Measurements from ENCODE around the gene MYADM. TPM values are rescaled to one million over a fixed set of nuclear protein-coding genes. Genes with fewer than 3 reads are reported as not detected.
A peak's percentile ranks its signal among the peaks of the same experiment; 100 is the strongest.
"Not testable (repeated sequence)": the region's sequence is repeated elsewhere in the genome, so short reads cannot be mapped to it uniquely, and the experiment has no call there.

MYADM gene, protein sequence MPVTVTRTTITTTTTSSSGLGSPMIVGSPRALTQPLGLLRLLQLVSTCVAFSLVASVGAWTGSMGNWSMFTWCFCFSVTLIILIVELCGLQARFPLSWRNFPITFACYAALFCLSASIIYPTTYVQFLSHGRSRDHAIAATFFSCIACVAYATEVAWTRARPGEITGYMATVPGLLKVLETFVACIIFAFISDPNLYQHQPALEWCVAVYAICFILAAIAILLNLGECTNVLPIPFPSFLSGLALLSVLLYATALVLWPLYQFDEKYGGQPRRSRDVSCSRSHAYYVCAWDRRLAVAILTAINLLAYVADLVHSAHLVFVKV
- 38.6 and 49.5 TPM in 2 replicates for total RNA-seq (2014; rRNA removed; shearing (Covaris generic))
- polyA plus RNA-seq (2014; cell fraction: nucleus; rRNA removed): 15.6 and 17.7 TPM in 2 replicates

DNA sequence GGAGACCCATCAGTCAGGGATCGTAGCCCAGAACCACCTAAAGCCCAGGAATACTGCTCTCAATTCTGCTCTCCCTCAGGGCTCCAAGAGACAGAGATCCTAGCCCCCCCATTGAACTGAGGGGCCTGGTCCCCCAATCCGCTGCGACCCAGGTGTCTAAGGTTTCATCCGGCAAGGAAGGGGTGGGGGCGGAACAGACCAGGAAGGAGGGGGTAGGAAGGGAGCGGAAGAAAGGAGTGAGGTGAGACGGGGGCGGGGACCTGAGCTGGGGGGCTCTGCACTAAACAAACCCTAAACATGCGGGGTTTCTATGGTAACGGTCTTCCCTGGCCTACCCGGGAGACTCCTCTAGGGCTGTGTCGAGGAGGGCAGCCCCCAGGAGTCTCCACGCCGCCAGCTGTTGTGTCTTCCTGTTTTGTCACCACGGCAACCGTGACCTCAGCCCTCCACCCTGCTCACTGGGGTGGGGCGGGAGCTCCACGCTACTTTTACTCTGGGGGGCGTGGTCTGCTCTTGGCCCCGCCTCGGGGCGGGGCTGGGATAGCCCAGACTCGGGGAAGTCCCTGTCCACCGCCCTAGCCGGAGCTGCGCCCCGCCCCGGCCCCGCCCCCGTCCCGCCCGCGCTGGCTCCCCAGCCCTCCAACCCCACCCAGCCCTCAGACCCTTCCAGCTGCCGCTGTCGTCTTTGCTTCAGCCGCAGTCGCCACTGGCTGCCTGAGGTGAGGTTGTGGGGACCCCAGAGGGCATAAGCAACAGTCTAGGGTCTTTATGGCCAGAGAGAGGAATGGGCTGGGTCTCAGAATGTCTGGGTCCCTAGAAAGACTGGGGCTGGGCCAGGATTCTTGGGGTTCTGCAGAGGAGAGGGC lies at the start of gene MYADM:
MYADM (plus strand) TSS at position 659 of the 866 bp plus-strand sequence. CDS start 5,647 bp downstream, outside the sequence.
- DNase-seq (ENCODE audit: extremely low read depth, low read depth): peak; percentile 94

DNA sequence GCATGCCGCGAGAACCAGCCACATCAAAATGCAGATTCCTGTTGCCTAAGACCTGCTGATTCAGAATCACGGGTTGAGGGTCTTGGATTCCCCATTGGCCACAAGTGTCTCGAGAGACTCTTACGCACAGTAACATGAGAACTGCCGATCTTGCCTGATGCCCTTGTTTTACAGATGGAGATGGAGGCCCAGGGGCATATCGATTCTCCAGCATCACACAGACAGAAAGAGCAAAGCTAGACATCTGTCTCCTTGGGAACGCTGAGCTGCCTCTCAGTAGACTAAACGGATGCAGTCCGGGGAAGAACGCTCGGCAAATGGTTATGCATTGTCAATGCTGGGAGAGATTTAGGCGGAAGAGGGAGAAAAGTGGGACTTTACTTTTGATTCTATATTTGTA lies 48.9 kb upstream of the MYADM start:
- DNase-seq (ENCODE audit: extremely low read depth, low read depth): no peak

DNA sequence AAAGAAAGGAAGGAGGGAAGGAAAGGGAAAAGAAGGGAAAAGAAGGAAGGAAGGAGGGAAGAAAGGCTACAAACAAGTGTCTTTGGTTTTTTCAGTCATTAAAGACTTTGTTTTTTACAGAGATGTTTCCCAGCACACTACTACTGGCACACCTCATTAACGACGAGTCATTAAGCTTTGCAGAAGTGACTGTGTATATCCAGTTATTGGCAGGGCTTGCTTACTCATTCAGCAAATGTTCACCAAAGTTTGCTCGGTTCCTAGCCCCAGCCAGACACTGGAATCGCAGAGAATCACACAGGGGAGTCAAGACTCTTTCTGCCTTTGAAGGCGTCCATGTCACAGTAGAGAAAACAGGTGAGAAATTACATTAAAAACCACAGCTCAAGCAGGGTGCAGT lies 47.8 kb upstream of the MYADM start:
- no peak for DNase-seq (ENCODE audit: extremely low read depth, low read depth)

DNA sequence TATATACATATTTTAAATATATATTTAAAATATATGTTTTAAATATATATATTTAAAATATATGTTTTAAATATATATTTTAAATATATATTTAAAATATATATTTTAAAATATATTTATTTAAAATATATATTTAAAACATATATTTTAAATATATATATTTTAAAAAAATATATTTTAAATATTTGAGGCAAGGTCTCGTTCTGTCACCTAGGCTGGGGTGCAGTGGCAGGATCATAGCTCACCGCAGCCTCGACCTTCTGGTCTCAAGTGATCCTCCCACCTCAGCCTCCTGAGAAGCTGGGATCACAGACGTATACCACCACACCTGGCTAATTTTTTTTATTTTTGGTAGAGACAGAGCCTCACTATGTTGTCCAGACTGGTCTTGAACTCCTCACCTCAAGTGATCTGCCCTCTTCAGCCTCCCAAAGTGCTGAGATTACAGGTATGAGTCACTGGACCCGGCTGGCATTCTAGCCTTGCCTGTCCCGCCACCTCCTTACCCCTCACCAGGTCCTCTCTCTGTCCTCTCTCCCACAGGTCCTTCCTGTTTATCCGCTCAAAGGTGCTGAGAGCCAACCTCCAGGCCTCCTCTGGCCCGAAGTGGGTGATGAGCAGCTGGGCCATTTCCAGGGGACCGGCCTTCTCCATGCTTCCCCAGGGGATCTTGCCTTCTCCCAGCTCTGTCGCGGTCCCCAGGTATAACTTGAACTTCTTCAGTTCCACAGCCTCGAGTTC lies 44.1 kb upstream of the MYADM start:
- DNase-seq (ENCODE audit: extremely low read depth, low read depth): no peak

DNA sequence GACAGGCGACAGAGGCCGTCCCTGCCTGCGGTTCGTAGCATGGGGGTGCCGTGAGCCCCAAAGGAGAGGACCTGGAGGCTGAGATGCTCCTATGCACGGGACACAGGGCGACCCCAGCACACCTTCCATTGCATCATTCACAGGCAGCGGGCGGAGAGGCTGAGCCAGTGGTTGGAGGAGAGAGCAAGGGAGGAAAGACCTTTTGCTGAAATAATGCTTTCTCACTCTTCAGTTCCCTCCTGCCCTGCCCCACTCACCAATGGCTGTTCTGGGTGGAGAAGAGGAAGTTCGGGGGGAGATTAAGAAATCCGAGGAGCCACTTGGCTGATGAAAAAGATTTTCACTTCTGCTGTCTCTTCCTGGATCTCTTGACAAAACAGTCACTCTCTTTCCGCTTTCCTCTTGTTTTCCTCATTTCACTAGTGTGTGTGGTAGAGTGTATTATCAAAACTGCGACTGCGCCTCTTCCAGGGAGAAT lies 43.5 kb upstream of the MYADM start, which contains the start of gene NLRP12:
NLRP12 (minus strand) TSS at position 181 of the 478 bp plus-strand sequence; CDS start at position 41, 140 bp downstream.
- no peak for DNase-seq (ENCODE audit: extremely low read depth, low read depth)

DNA sequence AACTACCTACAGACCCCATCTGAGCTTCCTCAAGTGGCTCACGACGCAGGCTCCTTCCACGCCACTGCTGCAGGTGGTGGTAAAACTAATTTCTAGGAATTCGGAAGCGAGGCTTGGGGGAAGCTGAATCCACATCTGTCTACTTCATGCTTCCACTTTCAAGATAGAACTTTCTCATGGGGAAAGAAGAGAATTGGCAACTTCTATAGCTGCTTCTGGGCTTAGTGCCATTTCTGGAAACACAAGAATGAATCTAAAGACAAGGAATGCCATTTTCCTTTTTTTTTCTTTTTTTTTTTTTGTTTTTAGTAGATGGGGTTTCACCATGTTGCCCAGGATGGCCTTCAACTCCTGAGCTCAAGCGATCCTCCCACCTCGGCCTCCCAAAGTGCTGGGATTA lies 40.8 kb upstream of the MYADM start:
- DNase-seq (ENCODE audit: extremely low read depth, low read depth): no peak

DNA sequence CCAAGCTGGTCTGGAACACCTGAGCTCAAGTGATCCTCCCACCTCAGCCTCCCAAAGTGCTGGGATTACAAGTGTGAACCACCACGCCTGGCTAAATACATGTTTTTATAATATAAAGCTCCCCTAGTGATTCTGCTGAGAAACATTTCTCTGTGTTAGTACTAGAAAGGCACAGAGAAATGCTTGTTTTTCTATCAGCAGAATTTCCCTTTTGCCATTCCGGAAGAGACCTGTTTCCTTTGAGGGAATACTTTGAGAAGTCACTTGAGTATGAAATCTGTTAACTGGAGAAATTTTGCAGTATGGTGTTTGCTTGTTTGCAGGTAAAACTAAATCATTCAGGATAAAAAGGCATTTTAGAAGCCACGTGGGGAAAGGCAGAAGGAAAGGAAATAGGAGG lies 39.2 kb upstream of the MYADM start:
- no peak for DNase-seq (ENCODE audit: extremely low read depth, low read depth)

DNA sequence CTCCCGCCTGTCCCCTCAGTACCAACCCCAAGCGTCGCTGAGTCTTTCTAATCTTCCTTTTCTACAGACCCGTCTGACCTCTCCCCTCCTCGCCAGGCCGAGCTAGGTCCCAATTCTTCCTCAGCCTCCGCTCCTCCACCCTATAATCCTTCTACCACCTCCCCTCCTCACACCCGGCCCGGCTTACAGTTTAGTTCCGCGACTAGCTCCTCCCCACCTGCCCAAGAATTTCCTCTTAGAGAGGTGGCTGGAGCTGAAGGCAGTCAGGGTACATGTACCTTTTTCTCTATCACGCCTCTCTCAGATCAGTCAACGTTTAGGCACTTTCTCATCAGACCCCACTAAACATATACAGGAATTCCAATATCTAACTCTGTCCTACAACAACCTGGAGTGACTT lies 34.8 kb upstream of the MYADM start:
- not testable (repeated sequence) for DNase-seq (ENCODE audit: extremely low read depth, low read depth)

DNA sequence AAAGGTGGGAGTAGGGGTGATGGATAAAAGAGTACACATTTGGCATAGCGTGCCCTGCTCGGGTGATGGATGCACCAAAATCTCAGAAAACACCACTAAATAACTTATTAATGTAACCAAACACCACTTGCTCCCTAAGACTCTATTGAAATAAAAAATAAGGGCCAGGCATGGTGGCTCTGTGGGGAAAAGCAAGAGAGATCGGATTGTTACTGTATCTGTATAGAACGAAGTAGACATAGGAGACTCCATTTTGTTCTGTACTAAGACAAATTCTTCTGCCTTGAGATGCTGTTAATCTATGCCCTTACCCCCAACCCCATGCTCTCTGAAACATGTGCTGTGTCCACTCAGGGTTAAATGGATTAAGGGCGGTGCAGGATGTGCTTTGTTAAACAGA lies 29.2 kb upstream of the MYADM start:
- DNase-seq (ENCODE audit: extremely low read depth, low read depth): not testable (repeated sequence)

DNA sequence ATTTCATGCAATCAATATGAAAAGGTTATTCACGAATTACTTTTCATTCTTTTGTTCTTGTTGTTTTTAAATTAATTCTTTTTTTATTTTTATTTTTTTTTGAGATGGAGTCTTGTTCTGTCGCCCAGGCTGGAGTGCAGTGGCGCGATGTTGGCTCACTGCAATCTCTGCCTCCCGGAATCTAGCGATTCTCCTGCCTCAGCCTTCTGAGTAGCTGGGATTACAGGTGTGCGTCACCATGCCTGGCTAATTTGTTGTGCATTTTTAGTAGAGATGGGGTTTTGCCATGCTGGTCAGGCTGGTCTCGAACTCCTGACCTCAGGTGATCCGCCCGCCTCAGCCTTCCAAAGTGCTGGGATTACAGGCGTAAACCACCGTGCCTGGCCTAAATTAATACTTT lies 27.4 kb upstream of the MYADM start:
- DNase-seq (ENCODE audit: extremely low read depth, low read depth): not testable (repeated sequence)

DNA sequence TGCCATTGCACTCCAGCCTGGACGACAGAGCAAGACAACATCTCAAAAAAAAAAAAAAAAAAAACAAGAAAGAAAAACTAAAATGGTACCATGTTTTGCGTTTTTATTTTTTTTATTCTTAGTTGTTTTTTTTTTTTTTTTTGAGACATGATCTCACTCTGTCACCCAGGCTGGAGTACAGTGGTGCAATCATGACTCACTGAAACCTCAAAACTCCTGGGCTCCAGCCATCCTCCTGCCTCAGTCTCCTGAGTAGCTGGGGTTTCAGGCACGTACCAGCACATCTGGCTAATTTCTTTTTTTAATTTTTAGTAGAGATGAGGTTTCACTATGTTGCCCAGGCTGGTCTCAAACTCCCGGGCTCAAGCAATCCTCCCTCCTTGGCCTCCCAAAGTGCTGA lies 26.8 kb upstream of the MYADM start:
- not testable (repeated sequence) for DNase-seq (ENCODE audit: extremely low read depth, low read depth)

DNA sequence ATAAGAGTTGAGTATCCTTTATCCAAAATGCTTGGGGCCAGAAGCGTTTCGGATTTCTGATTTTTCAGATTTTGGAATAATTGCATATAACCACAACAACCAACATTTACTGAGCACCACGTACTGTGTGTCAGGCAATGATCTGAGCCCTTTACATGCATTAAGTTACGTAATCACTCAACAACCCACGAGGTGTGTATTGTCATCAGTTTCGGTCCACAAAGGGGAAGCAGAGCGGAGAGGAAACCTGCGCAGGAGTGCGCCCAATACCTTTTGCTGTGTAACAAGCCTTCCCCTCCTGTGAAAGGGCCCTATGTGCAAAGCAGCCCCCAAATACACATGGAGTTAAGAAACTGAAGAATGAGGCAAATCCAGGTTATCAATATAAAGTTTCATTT lies 22.8 kb upstream of the MYADM start:
- no peak for DNase-seq (ENCODE audit: extremely low read depth, low read depth)

DNA sequence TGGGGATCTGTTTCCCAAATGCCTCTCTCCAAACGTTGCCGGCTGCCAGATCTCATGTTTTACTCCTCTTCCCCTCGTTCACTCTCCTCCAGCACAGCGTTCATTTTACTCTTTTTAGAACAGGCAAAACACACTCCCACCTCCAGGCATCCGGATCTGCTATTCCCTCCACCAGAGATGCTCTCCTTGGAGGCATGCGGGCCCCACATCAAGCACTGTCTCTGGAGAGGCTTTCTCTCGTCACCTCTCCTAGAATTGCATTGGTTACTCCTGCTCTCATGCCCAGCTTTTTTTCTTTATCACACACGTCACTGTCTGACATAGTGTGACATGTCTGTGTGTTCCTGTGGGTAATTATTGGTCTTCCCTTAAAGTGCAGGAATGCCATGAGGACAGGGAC lies 20.1 kb upstream of the MYADM start:
- DNase-seq (ENCODE audit: extremely low read depth, low read depth): no peak

DNA sequence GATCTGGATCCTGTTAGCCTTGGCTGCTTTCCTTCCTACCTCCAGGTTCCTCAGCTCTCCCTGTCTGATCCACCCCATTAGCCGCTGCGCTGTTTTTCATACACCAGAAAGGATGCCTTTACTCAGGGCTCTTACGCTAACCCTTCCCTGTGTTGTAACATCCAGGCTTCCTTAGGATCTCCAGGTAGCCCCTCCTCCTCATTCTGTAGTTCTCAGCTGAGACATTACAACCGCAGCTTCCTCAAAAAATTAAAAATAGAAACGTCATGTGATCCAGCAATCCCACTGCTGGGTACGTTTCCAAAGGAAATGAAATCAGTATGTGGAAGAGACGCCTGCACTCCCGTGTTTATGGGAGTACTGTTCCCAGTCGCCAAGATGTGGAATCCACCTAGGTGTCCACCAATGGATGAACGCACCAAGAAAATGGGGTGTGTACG lies 18.4 kb upstream of the MYADM start:
- DNase-seq (ENCODE audit: extremely low read depth, low read depth): no peak

DNA sequence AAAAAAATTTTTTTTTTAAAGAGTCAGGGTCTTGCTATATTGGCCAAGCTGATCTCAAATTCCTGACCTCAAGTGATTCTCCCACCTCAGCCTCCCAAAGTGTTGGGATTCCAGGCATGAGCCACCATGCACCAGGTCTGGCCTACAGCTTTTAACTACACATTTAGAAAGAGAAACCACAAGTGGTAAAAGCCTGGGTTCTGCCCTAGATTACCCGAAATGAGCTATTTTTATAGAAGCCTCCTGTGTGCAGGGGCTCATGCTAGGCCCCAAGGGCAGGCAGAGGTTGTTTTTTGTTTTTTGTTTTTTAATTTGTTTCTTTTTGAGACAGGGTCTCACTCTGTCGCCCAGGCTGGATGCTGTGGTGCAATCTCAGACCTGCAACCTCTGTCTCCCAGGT lies 14.0 kb upstream of the MYADM start:
- no peak for DNase-seq (ENCODE audit: extremely low read depth, low read depth)

DNA sequence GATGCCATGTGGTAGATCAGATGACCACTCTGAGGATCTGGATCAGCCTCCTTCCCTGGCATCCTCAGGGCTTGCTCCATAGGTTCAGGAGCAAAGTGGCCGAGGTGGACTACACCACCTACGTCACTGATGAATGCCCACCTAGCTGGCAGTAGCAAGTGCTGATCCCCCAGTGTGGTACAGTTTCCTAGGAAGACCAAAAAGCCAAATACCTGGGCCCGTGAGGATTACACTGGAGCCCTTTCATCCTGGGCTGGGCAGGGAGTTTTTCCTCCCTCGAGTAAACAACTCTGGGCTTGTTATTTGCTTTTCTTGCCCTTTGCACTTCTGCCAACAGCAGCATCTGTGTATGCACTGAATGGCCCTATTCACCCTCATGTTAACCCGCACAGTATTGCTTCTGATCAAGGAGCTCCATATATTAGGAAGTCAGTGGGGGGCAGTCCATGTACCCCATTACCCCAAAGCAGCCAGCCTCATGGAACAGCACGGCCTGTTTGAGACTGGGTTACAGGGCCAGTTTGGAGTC lies 3.3 kb upstream of the MYADM start:
- no peak for DNase-seq (ENCODE audit: extremely low read depth, low read depth)

DNA sequence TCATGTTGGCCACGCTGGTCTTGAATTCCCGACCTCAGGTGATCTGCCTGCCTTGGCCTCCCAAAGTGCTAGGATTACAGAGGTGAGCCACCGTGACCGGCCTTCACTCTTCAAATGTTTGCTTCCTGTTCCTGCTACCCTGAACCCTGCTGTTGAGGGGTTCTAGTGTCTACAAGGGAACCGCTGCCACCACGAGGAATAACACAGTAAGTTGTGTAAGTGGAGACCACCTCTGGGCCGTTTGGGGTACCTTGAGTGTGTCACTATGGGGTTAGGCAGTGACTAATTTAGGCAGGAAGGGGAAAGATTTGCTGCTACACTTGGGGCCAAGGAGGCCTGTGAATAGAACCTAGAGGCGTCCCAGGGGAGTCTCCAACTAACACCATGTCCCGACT lies 2.2 kb upstream of the MYADM start:
- no peak for DNase-seq (ENCODE audit: extremely low read depth, low read depth)

DNA sequence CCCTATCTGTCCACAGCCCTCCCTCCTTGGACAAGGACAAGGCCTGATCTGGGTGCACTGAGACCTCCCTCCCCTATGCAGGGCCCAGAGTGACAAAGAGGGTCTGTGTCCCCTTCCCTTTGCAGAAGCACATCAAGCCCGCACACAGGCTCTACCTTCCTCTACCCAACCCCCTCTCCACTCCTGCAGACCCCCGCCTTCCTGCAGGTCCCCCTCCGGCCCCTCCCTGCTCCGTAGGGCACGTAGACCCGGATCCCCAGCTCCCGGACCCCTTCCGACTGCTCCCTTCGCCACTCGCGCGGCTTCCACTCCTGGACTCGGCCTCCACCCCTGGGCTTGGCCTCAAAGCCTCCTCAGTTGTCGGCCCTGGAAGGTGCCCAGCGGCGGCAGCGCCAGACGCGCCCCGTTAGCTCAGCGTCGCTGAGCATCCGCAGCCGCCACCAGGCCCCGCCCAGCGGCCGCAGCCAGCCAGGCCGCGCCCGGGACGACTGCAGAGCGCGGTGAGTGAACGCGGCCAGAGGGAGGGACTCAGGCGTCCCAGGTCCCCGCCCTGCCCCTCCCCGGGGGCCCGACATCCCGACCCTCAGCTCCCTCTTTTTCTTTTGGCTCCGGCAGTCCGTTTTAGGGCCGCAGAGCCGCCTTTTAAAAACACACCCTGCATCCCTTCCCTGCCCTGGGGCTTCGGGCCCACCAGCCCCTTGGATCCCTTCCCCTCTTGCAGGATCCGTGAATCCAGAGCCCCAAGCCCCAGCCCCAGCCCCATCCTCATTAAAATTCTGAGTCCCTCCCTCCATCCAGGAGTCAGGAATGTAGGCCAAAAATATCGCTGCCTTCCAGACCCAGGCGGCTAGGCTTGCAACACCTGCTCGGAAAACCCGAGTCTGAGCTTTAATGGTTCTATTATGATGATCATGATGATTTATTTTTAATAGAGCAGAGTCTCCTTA lies 1.5 kb upstream of the MYADM start:
- DNase-seq (ENCODE audit: extremely low read depth, low read depth): peak; percentile 72

DNA sequence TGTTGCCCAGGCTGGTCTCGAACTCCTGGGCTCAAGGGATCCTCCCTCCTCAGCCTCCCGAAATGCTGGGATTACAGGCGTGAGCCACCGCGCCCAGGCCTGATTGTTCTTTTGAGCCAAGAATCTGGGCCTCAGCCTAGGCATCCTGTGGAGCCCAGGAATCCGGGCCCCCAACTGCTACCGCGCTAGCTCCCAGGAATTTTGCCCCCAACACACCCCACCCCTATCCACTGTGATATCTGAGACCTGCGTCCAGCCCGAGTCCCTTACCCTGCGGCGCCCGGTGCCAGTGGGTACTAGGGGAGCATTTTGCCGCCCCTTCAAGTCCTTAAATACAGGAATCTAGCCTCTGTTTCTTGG lies 838 bp upstream of the MYADM start:
- no peak for DNase-seq (ENCODE audit: extremely low read depth, low read depth)
